ENCODE measurements around the gene FAU. TPM values are rescaled to one million over a fixed set of nuclear protein-coding genes. Genes with fewer than 3 reads are reported as not detected.

The FAU gene
- total RNA-seq, 4 donors from 2014 or later, result 524 to 2,189 (median 600) TPM

DNA sequence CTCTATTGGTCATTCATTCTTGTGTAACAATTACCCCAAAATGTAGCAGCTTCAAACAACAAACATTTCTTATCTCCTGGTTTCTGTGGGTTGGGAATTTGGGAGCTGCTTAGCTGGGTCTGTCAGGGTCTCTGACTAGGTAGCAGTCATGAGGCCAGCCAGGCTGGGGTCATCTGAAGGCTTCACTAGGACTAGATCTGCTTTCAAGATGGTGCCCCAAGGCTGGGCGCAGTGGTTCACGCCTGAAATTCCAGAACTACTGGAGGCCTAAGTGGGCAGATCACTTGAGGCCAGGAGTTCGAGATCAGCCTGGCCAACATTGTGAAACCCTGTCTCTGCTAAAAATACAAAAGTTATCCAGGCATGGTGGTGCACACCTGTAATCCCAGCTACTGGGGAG is 35.0 kb upstream of the FAU start:
- intact Hi-C loops (cut with DNase I), result no loop called here
- H3K36me3 ChIP-seq, result no peaks in the 10 kb centered on the region
- no peak for TF ChIP-seq POLR2A (IDR thresholded peaks at IDR 0.05)
- TF ChIP-seq, protein P1, sequence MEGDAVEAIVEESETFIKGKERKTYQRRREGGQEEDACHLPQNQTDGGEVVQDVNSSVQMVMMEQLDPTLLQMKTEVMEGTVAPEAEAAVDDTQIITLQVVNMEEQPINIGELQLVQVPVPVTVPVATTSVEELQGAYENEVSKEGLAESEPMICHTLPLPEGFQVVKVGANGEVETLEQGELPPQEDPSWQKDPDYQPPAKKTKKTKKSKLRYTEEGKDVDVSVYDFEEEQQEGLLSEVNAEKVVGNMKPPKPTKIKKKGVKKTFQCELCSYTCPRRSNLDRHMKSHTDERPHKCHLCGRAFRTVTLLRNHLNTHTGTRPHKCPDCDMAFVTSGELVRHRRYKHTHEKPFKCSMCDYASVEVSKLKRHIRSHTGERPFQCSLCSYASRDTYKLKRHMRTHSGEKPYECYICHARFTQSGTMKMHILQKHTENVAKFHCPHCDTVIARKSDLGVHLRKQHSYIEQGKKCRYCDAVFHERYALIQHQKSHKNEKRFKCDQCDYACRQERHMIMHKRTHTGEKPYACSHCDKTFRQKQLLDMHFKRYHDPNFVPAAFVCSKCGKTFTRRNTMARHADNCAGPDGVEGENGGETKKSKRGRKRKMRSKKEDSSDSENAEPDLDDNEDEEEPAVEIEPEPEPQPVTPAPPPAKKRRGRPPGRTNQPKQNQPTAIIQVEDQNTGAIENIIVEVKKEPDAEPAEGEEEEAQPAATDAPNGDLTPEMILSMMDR (IDR thresholded peaks at IDR 0.05), result no peak
- no peak overlapping the region for H3K27ac ChIP-seq
- H3K9me3 ChIP-seq, result no peaks in the 10 kb centered on the region
- H3K4me3 ChIP-seq (replicated peaks in 1 of 3), result no peak overlapping the region
- no peaks in the 10 kb centered on the region for H3K4me1 ChIP-seq
- 91 to 97% methylated on average over 3 of the region's 3 CpGs for WGBS, 2 donors
- no peaks in the 10 kb centered on the region for H3K27me3 ChIP-seq
- no peak for DNase-seq

DNA sequence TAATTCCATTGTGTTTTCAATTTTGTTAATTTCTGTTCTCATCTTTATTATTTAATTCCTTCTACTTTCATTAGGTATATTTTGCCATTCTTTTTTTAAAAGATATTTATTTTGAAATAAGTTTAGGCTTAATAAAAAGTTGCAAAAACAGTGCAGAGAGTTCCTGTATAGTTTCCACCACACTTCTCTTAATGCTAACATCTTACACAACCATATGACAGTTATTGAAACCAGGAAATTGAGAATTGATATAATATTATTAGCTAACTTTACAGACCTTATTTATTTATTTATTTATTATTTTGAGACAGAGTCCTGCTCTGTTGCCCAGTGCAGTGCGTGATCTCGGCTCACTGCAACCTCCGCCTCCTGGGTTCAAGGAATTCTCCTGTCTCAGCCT is 34.3 kb upstream of the FAU start:
- DNase-seq, result no peak
- Histone ChIP-seq H3K4me1 (no peaks in the 10 kb centered on the region), H3K27me3 (no peaks in the 10 kb centered on the region), H3K27ac (no peak overlapping the region), H3K9me3 (no peaks in the 10 kb centered on the region), H3K36me3 (no peaks in the 10 kb centered on the region), H3K4me3 (replicated peaks in 1 of 3) (no peak overlapping the region)
- no peak for TF ChIP-seq POLR2A (IDR thresholded peaks at IDR 0.05)
- TF ChIP-seq, protein P1 (IDR thresholded peaks at IDR 0.05), result no peak
- intact Hi-C loops (cut with DNase I), result no loop called here
- 91 to 96% methylated on average over 3 of the region's 3 CpGs for WGBS, 2 donors

DNA sequence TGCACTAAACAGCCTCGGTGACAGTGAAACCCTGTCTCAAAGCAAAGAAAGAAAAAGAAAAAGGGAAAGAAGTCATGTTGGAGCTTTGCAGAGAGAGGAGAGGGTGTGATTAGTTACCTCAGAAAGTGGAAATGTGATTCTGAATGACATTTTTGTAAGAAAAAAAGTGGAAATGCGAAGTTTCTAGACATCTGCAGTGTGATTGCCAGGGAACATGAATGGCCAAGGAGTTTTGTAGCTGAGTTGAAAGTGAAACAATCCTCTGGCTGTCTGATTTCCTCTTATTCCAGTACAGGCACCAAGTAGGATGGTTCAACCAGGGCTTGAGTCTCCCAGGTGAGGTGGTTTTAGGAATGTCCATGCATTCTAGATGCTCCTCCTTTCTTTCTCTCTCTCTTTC is 30.2 kb upstream of the FAU start:
- Histone ChIP-seq H3K36me3 (no peaks in the 10 kb centered on the region), H3K27ac (no peak overlapping the region), H3K9me3 (no peaks in the 10 kb centered on the region), H3K4me3 (replicated peaks in 1 of 3) (no peak overlapping the region), H3K4me1 (peaks cover 8 to 12% of the 10 kb centered on the region in 2 donors), H3K27me3 (no peaks in the 10 kb centered on the region)
- WGBS, 2 donors, result 77 to 84% methylated on average over 2 of the region's 2 CpGs
- no peak for DNase-seq
- TF ChIP-seq, protein P1 (IDR thresholded peaks at IDR 0.05), result no peak
- no peak for TF ChIP-seq POLR2A (IDR thresholded peaks at IDR 0.05)
- intact Hi-C loops (cut with DNase I), result no loop called here

DNA sequence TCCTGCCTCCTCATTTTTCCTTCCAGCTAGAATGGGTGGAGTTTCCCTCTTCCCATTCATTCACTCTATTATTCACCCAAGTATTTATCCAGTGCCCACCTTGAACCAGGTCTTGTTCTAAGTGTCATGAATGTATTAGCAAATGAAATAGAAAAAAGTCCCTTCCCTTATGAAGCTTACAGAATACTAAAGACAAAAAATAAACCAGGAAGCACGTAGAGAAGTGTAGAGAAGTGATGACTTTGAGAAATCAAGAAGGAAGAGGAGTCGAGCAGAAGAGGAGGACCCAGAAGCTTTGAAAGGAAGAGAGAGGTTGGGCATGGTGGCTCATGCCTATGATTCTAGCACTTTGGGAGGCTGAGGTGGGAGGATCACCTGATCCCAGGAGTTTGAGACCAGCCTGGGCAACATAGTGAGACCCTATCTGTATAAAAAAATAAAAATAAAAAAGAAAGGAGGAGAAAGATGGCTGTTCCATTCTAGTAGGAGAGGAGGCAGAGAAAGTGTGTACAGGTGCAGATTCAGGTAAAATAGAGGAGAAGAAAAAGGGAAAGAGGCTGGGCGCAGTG is 29.5 kb upstream of the FAU start:
- no peak for DNase-seq

More for the DNA sequence above, 29.5 kb upstream of the FAU start:
- Histone ChIP-seq H3K9me3 (no peaks in the 10 kb centered on the region), H3K27ac (peak overlapping the region; percentile 36 to 82 (median 73)), H3K36me3 (no peaks in the 10 kb centered on the region), H3K4me3 (replicated peaks in 1 of 3) (no peak overlapping the region), H3K4me1 (peaks cover 8 to 12% of the 10 kb centered on the region in 2 donors), H3K27me3 (no peaks in the 10 kb centered on the region)
- intact Hi-C loops (cut with DNase I), result no loop called here
- 81 to 86% methylated on average over 3 of the region's 3 CpGs for WGBS, 2 donors
- TF ChIP-seq, protein P1 (IDR thresholded peaks at IDR 0.05), result no peak
- no peak for TF ChIP-seq POLR2A (IDR thresholded peaks at IDR 0.05)

Data from thyroid gland (tissue), 4 donors.